Activated T-helper 1 cell treated with anti-CD3 and anti-CD28 coated beads, Interleukin-12 subunit alpha, Interleukin-12 subunit beta, Interleukin-2, Interleukin-4 antibody, amounts not matched to agents 30 ng/mL and 10 ng/mL and 1 ng/mL, durations not matched to agents 14 hours and 24 hours and 36 hours (primary cell): Measurements from ENCODE around the gene CDKN1A. TPM values are rescaled to one million over a fixed set of nuclear protein-coding genes. Genes with fewer than 3 reads are reported as not detected.

ENCODE experiments used
- total RNA-seq: library from RNA; stranded (reverse); gene quantifications from 2 replicates; pipeline ENCODE4 v1.2.3, GENCODE V29; 2022

Gene CDKN1A
- total RNA-seq, 1 donor from 2014 or later, result 107 TPM

Other genes starting within 250 kb of the CDKN1A start
- gene PXT1, start 235.9 kb upstream of the CDKN1A start, total RNA-seq, result 0.16 and 0.29 TPM in 2 replicates
- 62.4 and 62.8 TPM in 2 replicates for gene KCTD20, start 235.7 kb upstream of the CDKN1A start, total RNA-seq
- gene STK38, start 131.2 kb upstream of the CDKN1A start, total RNA-seq, result 23.5 and 23.6 TPM in 2 replicates
- gene SRSF3, start 84.4 kb upstream of the CDKN1A start, total RNA-seq, result 525 and 546 TPM in 2 replicates
- 0.05 and 0.10 TPM in 2 replicates for gene RAB44, start 19.1 kb downstream of the CDKN1A start, total RNA-seq
- 0.54 and 0.61 TPM in 2 replicates for gene CPNE5, start 160.7 kb downstream of the CDKN1A start, total RNA-seq
- 60.2 and 62.6 TPM in 2 replicates for gene PPIL1, start 196.1 kb downstream of the CDKN1A start, total RNA-seq
- 31.5 and 31.8 TPM in 2 replicates for gene C6orf89, start 207.2 kb downstream of the CDKN1A start, total RNA-seq